HUES48 (cell line): ENCODE results near the gene CDC7.

Experiments used
- H3K27ac ChIP-seq: one replicate; pipeline ENCODE4 v1.7.0; 2013; ENCODE audit warnings: low read depth, low read length, inconsistent platforms
- H3K27me3 ChIP-seq: 2 replicates; pipeline ENCODE4 v1.6.1; 2013; ENCODE audit warnings: mild to moderate bottlenecking, low read length; ENCODE audit not compliant: control insufficient read depth, insufficient read depth
- H3K36me3 ChIP-seq: 2 replicates; pipeline ENCODE4 v1.6.1; 2013; ENCODE audit warnings: low read length; ENCODE audit not compliant: control insufficient read depth, insufficient read depth
- H3K4me1 ChIP-seq: 2 replicates; pipeline ENCODE4 v1.6.1; 2013; ENCODE audit warnings: mild to moderate bottlenecking, low read length; ENCODE audit not compliant: control insufficient read depth, insufficient read depth
- H3K4me3 ChIP-seq: 2 replicates; pipeline ENCODE4 v1.5.1; 2013; ENCODE audit warnings: mild to moderate bottlenecking, low read depth, low read length
- H3K9ac ChIP-seq: 2 replicates; pipeline ENCODE4 v1.6.1; 2013; ENCODE audit warnings: mild to moderate bottlenecking, low read depth, low read length, moderate library complexity
- H3K9me3 ChIP-seq: 2 replicates; pipeline ENCODE4 v1.6.1; 2013; ENCODE audit warnings: low read length; ENCODE audit not compliant: control insufficient read depth, insufficient read depth

CDC7 gene

DNA sequence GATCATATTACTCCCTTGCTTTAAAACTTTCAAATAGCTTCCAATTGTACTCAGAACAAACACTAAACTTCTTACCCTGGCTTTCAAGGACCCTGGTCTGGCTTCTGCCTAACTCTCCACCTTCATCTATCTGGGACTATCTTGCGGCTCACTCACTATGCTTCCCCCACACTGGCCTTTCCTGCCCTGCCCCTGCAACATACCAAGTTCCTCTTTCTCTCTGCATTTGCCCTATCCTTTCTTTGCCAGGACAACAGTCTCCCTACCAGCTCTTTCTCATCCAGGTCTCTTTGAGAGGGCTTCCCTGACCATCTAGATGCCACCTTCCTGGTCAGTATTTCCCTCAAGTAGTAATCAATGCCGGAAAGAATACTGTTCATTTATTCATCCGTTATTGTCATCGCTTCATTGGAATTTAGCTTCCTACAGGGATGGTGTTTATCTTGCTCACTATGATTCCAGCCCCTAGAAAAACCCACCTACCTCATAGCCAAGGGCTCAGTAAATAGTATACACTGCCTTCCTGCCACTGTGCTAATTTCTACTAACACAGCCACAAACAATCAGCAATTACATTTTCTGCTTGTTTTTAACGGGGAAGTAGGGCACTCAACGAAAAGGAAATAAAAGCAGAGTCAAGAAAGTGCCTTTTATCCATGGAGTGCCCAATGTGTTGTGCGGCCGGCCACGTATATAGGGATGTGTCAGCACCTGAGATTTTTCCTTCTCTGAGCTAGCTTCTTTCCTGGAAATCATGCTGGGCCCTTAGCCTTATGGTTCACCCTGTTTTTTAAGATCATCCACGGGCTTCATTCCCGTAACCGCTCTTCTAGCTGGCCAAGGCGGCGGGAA is 521 bp upstream of the CDC7 start:
- H3K36me3 ChIP-seq, result peaks cover 14% of the 10 kb centered on the region; the same call in 1 of the 2 replicates
- peak overlapping the region; percentile 97 for H3K9ac ChIP-seq
- H3K4me3 ChIP-seq, result peak overlapping the region; percentile 88
- peaks cover 37% of the 10 kb centered on the region for H3K4me1 ChIP-seq
- no peaks in the 10 kb centered on the region for H3K27me3 ChIP-seq
- peak overlapping the region; percentile 99 for H3K27ac ChIP-seq
- no peaks in the 10 kb centered on the region for H3K9me3 ChIP-seq

DNA sequence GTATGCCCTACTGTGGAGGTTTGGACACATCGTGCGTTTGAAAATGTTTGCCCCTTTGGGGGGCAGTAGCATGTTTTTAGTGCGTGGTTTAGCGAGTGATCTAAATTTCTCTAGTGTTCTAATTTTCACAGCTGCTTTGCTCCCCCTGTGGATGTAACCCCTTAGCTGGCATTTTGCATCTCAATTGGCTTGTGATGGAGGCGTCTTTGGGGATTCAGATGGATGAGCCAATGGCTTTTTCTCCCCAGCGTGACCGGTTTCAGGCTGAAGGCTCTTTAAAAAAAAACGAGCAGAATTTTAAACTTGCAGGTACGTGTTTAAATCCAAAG is 836 bp downstream of the CDC7 start:
- H3K27me3 ChIP-seq, result no peaks in the 10 kb centered on the region
- peaks cover 16% of the 10 kb centered on the region; the same call in 1 of the 2 replicates for H3K36me3 ChIP-seq
- peak overlapping the region; percentile 99 for H3K27ac ChIP-seq
- H3K9me3 ChIP-seq, result no peaks in the 10 kb centered on the region
- H3K4me3 ChIP-seq, result peak overlapping the region; percentile 88
- peak overlapping the region; percentile 97 for H3K9ac ChIP-seq
- H3K4me1 ChIP-seq, result peaks cover 46% of the 10 kb centered on the region

DNA sequence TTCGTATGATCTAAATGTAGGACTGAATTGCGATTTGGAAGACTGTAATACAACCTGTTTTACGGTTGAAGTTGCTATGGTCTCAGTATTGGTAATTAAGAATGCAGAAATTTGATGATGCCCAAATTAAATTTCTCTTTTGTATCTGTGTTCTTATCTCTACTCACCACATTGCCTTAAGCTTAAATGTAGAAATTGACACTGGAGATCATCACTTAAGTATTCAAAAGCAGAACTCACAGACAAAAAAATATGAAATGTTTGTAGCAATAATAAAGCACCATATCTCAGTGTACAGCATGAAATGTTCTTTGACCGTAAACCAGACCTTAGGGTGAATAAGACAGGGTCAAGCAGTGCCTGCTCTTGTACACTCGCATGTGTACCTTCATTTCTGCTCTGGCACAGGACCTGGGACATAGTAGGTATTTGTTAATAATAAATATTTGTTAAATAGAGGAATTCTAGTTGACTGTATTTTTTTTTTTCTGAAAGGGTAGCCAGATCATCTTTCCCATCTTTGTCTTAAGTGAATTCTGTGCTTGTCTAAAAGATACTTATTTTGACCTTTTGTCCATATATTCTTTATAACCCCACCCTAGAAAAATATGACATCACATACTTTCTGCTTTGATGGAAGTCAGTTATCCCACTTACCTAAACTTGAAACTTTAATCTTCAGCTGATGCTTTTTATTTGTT is 1.5 kb downstream of the CDC7 start:
- peak overlapping the region; percentile 88 for H3K4me3 ChIP-seq
- no peaks in the 10 kb centered on the region for H3K27me3 ChIP-seq
- H3K36me3 ChIP-seq, result peaks cover 16% of the 10 kb centered on the region
- H3K4me1 ChIP-seq, result peaks cover 46% of the 10 kb centered on the region
- peak overlapping the region; percentile 99 for H3K27ac ChIP-seq
- H3K9ac ChIP-seq, result peak overlapping the region; percentile 97
- no peaks in the 10 kb centered on the region for H3K9me3 ChIP-seq

DNA sequence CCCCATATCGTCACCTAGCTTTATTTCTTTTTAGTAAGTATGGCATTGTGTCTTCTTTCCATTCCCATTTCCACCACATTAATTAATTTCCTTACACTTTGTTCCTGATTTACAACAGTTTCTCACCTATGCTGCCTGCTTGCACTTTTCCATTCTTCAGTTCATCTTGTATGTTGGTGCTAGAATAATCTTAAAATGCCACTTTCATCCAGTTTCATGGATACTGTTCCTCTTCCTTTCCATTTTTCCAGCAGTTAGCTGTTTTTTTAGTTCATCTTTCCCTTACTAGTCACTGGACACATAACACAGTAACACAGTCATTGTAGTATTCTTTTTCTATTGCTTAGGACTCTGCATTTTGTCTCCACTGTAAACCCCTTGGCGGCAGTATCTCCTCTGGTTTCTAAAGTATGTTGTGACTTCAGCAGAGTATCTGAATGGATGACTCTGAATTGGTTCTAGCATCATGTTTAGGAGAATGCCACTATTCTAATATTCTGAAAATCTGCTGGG is 2.1 kb downstream of the CDC7 start:
- Histone ChIP-seq H3K9me3 (no peaks in the 10 kb centered on the region), H3K36me3 (peaks cover 19% of the 10 kb centered on the region), H3K9ac (no peak overlapping the region), H3K27ac (no peak overlapping the region), H3K4me3 (peak overlapping the region; percentile 88), H3K27me3 (no peaks in the 10 kb centered on the region), H3K4me1 (peaks cover 46% of the 10 kb centered on the region)

DNA sequence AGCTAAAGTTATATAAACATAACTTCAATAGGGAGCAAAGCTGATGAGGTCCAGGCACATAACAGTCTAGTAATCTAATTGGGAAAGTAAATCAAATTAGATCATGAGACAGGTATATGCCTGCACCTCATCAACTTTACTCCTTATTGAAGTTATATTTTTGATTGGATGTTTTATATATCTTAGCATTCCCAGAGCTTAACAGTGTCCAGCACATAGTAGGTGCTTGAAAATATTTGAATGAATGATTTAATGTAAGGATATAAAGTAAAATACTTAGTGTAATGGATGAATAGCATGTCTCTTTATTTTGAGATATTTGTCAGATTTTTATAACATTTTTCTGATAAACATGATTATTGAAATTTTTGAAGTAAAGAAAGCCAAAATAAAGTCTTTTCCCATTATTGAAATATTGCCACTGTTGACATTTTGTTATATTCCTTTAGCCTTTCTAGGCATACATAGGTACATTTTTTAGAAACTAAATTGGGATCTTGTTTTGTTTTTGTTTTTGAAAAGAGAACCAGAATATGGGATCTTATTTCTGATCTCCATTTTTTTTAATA is 2.8 kb downstream of the CDC7 start:
- Histone ChIP-seq H3K27ac (no peak overlapping the region), H3K9me3 (no peaks in the 10 kb centered on the region), H3K9ac (no peak overlapping the region), H3K4me3 (0 out of 2 replicates have a peak overlapping the region, but pooled peaks have one; percentile 88), H3K4me1 (peaks cover 46% of the 10 kb centered on the region), H3K27me3 (no peaks in the 10 kb centered on the region), H3K36me3 (peaks cover 26% of the 10 kb centered on the region)

- Histone ChIP-seq H3K4me3 (no peak overlapping the region), H3K4me1 (peaks cover 46% of the 10 kb centered on the region), H3K27ac (no peak overlapping the region), H3K36me3 (peaks cover 33% of the 10 kb centered on the region), H3K9me3 (no peaks in the 10 kb centered on the region), H3K9ac (no peak overlapping the region), H3K27me3 (no peaks in the 10 kb centered on the region)
Observed at GRCh38 chr1:91503975-91504530, 3.4 kb downstream of the CDC7 start.

DNA sequence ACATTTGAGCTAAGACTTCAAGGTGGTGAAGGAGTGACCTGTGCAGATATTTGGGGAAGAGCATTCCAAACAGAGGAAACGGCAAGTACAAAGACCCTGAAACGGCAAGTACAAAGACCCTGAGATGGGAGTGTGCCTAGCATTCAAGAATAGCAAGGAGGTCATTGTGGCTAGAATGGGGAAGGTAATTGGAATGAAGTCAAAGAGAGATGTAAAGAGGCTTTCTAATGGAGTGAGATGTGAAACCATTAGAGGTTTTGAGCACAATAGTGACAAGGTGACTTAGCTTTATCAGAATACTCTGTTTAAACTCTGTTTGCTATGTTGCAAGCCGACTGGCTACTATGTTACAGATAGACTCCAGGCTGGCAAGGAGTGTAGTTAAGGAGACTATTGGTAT is 4.4 kb downstream of the CDC7 start:
- peaks cover 40% of the 10 kb centered on the region for H3K4me1 ChIP-seq
- H3K9ac ChIP-seq, result no peak overlapping the region
- no peak overlapping the region for H3K4me3 ChIP-seq
- no peak overlapping the region for H3K27ac ChIP-seq
- H3K27me3 ChIP-seq, result no peaks in the 10 kb centered on the region
- no peaks in the 10 kb centered on the region for H3K9me3 ChIP-seq
- H3K36me3 ChIP-seq, result peaks cover 43% of the 10 kb centered on the region

- peaks cover 35% of the 10 kb centered on the region for H3K4me1 ChIP-seq
- no peaks in the 10 kb centered on the region for H3K9me3 ChIP-seq
- no peak overlapping the region for H3K27ac ChIP-seq
- no peak overlapping the region for H3K4me3 ChIP-seq
- H3K27me3 ChIP-seq, result no peaks in the 10 kb centered on the region
- peaks cover 53% of the 10 kb centered on the region for H3K36me3 ChIP-seq
- no peak overlapping the region for H3K9ac ChIP-seq
Observed at GRCh38 chr1:91506071-91506470, 5.4 kb downstream of the CDC7 start.

GRCh38 chr1:91507328-91507727 is 6.7 kb downstream of the CDC7 start:
- H3K4me3 ChIP-seq, result no peak overlapping the region
- no peaks in the 10 kb centered on the region for H3K9me3 ChIP-seq
- peaks cover 65% of the 10 kb centered on the region for H3K36me3 ChIP-seq
- no peak overlapping the region for H3K27ac ChIP-seq
- H3K4me1 ChIP-seq, result peaks cover 30% of the 10 kb centered on the region
- H3K9ac ChIP-seq, result no peak overlapping the region
- no peaks in the 10 kb centered on the region for H3K27me3 ChIP-seq

GRCh38 chr1:91510754-91511153 is 10.1 kb downstream of the CDC7 start:
- Histone ChIP-seq H3K4me3 (no peak overlapping the region), H3K9ac (no peak overlapping the region), H3K27ac (no peak overlapping the region), H3K4me1 (peaks cover 4% of the 10 kb centered on the region; the same call in 1 of the 2 replicates), H3K9me3 (no peaks in the 10 kb centered on the region), H3K27me3 (no peaks in the 10 kb centered on the region), H3K36me3 (peaks cover 83% of the 10 kb centered on the region)
